Endodermal cell (in vitro differentiated cells): Measurements from ENCODE around the gene FBXL17. TPM values are rescaled to one million over a fixed set of nuclear protein-coding genes. Genes with fewer than 3 reads are reported as not detected.

ENCODE experiments used
- DNase-seq: peaks from one replicate; pipeline ENCODE4 v3.0.0-alpha.2; 2017
- H3K27ac ChIP-seq: 2 replicates; pipeline ENCODE4 v1.5.1; 2013; ENCODE audit warnings: mild to moderate bottlenecking, low read depth, low read length, moderate library complexity
- H3K27me3 ChIP-seq: 2 replicates; pipeline ENCODE4 v1.6.1; 2013; ENCODE audit warnings: mild to moderate bottlenecking, low read length, moderate library complexity; ENCODE audit not compliant: insufficient read depth, control insufficient read depth, poor library complexity, severe bottlenecking
- H3K36me3 ChIP-seq: 2 replicates; pipeline ENCODE4 v1.7.0; 2013; ENCODE audit warnings: mild to moderate bottlenecking, low read length, moderate library complexity; ENCODE audit not compliant: control insufficient read depth, insufficient read depth
- H3K4me1 ChIP-seq: one replicate; pipeline ENCODE4 v1.7.0; 2013; ENCODE audit warnings: low read length; ENCODE audit not compliant: control insufficient read depth, insufficient read depth
- H3K4me3 ChIP-seq: 2 replicates; pipeline ENCODE4 v1.5.1; 2013; ENCODE audit warnings: mild to moderate bottlenecking, low read length, moderate library complexity
- H3K9ac ChIP-seq: 2 replicates; pipeline ENCODE4 v1.6.1; 2013; ENCODE audit warnings: mild to moderate bottlenecking, low read length, moderate library complexity; ENCODE audit not compliant: poor library complexity, severe bottlenecking; ENCODE audit errors: extremely low read depth
- H3K9me3 ChIP-seq: 2 replicates; pipeline ENCODE4 v1.6.1; 2013; ENCODE audit warnings: mild to moderate bottlenecking, low read length, moderate library complexity; ENCODE audit not compliant: control insufficient read depth
- H3K27ac Mint-ChIP-seq: 2 replicates; pipeline ENCODE4 v1.8.0; 2020; ENCODE audit warnings: mixed read lengths
- H3K27me3 Mint-ChIP-seq: 2 replicates; pipeline ENCODE4 v1.8.0; 2021; ENCODE audit warnings: mild to moderate bottlenecking, mixed read lengths; ENCODE audit not compliant: insufficient read depth
- H3K36me3 Mint-ChIP-seq: 2 replicates; pipeline ENCODE4 v1.8.0; 2020; ENCODE audit warnings: low read depth, mixed read lengths
- H3K4me1 Mint-ChIP-seq: 2 replicates; pipeline ENCODE4 v1.8.0; 2020; ENCODE audit warnings: mixed read lengths
- H3K4me3 Mint-ChIP-seq: 2 replicates; pipeline ENCODE4 v1.8.0; 2020; ENCODE audit warnings: mild to moderate bottlenecking, moderate library complexity, mixed read lengths
- H3K9me3 Mint-ChIP-seq: 2 replicates; pipeline ENCODE4 v1.8.0; 2020; ENCODE audit warnings: mild to moderate bottlenecking, mixed read lengths
- CTCF ChIP-seq: fragments of 200-600 bp; sonication (generic); conservative IDR thresholded peaks from 2 replicates; pipeline ENCODE4 v1.5.0; 2021; ENCODE audit warnings: antibody characterized with exemption, mild to moderate bottlenecking
- WGBS, 2 experiments: methylation state at CpG; one replicate each; pipeline versions ENCODE4 v1.1.5 to v1.1.7; 2013; ENCODE audit warnings: missing lambda C conversion rate in 2 of 2, mixed read lengths in 1 of 2; ENCODE audit not compliant: insufficient coverage in 1 of 2, insufficient read length in 1 of 2; 5-methylcytosine and 5-hydroxymethylcytosine counted together
- total RNA-seq, 2 donors: library from RNA; stranded (reverse); fragmentation: NEBNext Ultra II Directional in 1 of 2; extraction: Animal tissue kit (Norgen Biotek cat#: 25700) in 1 of 2; gene quantifications; 2 replicates in 1 of 2; 3 replicates in 1 of 2; pipeline ENCODE4 v1.2.1, GENCODE V29; 2021

Gene FBXL17
- total RNA-seq, 2 donors from 2014 or later, result 7.4 to 8.6 TPM

- Histone ChIP-seq H3K27me3 (no peaks in the 10 kb centered on the region), H3K9me3 (no peaks in the 10 kb centered on the region), H3K4me3 (no peak overlapping the region), H3K4me1 (no peaks in the 10 kb centered on the region), H3K36me3 (no peaks in the 10 kb centered on the region), H3K9ac (no peak overlapping the region), H3K27ac (no peak overlapping the region)
- H3K36me3 Mint-ChIP-seq, result no peaks in the 10 kb centered on the region
- DNase-seq, result no peak
- TF ChIP-seq CTCF, result no peak
- peaks cover 4% of the 10 kb centered on the region for H3K4me1 Mint-ChIP-seq
- WGBS, 2 experiments, result 92 to 93% methylated on average over 5 to 6 of the region's 6 CpGs
- H3K4me3 Mint-ChIP-seq, result no peak overlapping the region
- H3K27ac Mint-ChIP-seq, result no peak overlapping the region
- H3K27me3 Mint-ChIP-seq, result no peaks in the 10 kb centered on the region
- no peaks in the 10 kb centered on the region for H3K9me3 Mint-ChIP-seq
Observed at GRCh38 chr5:107916731-107917725, 464.9 kb downstream of the FBXL17 start.

- H3K4me1 Mint-ChIP-seq, result peaks cover 4% of the 10 kb centered on the region
- DNase-seq, result no peak
- Histone ChIP-seq H3K4me3 (no peak overlapping the region), H3K27me3 (no peaks in the 10 kb centered on the region), H3K4me1 (no peaks in the 10 kb centered on the region), H3K27ac (no peak overlapping the region), H3K9me3 (no peaks in the 10 kb centered on the region), H3K9ac (no peak overlapping the region), H3K36me3 (no peaks in the 10 kb centered on the region)
- H3K27me3 Mint-ChIP-seq, result no peaks in the 10 kb centered on the region
- H3K27ac Mint-ChIP-seq, result no peak overlapping the region
- H3K9me3 Mint-ChIP-seq, result no peaks in the 10 kb centered on the region
- TF ChIP-seq CTCF, result no peak
- H3K36me3 Mint-ChIP-seq, result no peaks in the 10 kb centered on the region
- 81 to 83% methylated on average over 2 to 5 of the region's 5 CpGs for WGBS, 2 experiments
- H3K4me3 Mint-ChIP-seq, result no peak overlapping the region
Observed at GRCh38 chr5:107915176-107915812, 466.6 kb downstream of the FBXL17 start.

- H3K36me3 Mint-ChIP-seq, result no peaks in the 10 kb centered on the region
- H3K4me3 ChIP-seq, result no peak overlapping the region
- WGBS, 2 experiments, result 88 to 94% methylated on average over 1 to 3 of the region's 3 CpGs
- TF ChIP-seq CTCF, result no peak
- H3K9me3 Mint-ChIP-seq, result peaks cover under 1% of the 10 kb centered on the region
- H3K27me3 Mint-ChIP-seq, result no peaks in the 10 kb centered on the region
- H3K9me3 ChIP-seq, result no peaks in the 10 kb centered on the region
- H3K4me3 Mint-ChIP-seq, result no peak overlapping the region
- no peak overlapping the region for H3K9ac ChIP-seq
- no peaks in the 10 kb centered on the region for H3K36me3 ChIP-seq
- DNase-seq, result no peak
- no peaks in the 10 kb centered on the region for H3K27me3 ChIP-seq
- H3K27ac ChIP-seq, result no peak overlapping the region
- no peaks in the 10 kb centered on the region for H3K4me1 ChIP-seq
- H3K4me1 Mint-ChIP-seq, result peaks cover 4% of the 10 kb centered on the region
- H3K27ac Mint-ChIP-seq, result no peak overlapping the region
Observed at GRCh38 chr5:107913494-107913893, 468.4 kb downstream of the FBXL17 start.
